ENCODE measurements around the gene TSEN2.

- TF ChIP-seq CTCF (conservative IDR thresholded peaks at IDR 0.05) (no peak), EZH2 (IDR thresholded peaks at IDR 0.05; ENCODE audit: low read depth) (no peak)
These were observed 16.5 kb upstream of the TSEN2 start for GRCh38 chr3:12467746-12468145.
